IPS-15b (cell line): ENCODE results near the gene SBK3.

Source experiments
- H3K27me3 ChIP-seq: one replicate; pipeline ENCODE4 v1.6.1; 2013; ENCODE audit warnings: low read length; ENCODE audit not compliant: control insufficient read depth, insufficient read depth
- H3K36me3 ChIP-seq: one replicate; pipeline ENCODE4 v1.6.1; 2013; ENCODE audit warnings: low read length; ENCODE audit not compliant: control insufficient read depth, insufficient read depth
- H3K4me1 ChIP-seq: one replicate; pipeline ENCODE4 v1.6.1; 2013; ENCODE audit warnings: mild to moderate bottlenecking, low read length; ENCODE audit not compliant: control insufficient read depth, insufficient read depth
- H3K4me3 ChIP-seq: one replicate; pipeline ENCODE4 v1.5.1; 2013; ENCODE audit warnings: low read depth, low read length
- H3K9ac ChIP-seq: one replicate; pipeline ENCODE4 v1.6.1; 2013; ENCODE audit warnings: low read depth, mild to moderate bottlenecking, low read length
- H3K9me3 ChIP-seq: one replicate; pipeline ENCODE4 v1.6.1; 2013; ENCODE audit warnings: mild to moderate bottlenecking, low read length; ENCODE audit not compliant: control insufficient read depth, insufficient read depth

The SBK3 gene

DNA sequence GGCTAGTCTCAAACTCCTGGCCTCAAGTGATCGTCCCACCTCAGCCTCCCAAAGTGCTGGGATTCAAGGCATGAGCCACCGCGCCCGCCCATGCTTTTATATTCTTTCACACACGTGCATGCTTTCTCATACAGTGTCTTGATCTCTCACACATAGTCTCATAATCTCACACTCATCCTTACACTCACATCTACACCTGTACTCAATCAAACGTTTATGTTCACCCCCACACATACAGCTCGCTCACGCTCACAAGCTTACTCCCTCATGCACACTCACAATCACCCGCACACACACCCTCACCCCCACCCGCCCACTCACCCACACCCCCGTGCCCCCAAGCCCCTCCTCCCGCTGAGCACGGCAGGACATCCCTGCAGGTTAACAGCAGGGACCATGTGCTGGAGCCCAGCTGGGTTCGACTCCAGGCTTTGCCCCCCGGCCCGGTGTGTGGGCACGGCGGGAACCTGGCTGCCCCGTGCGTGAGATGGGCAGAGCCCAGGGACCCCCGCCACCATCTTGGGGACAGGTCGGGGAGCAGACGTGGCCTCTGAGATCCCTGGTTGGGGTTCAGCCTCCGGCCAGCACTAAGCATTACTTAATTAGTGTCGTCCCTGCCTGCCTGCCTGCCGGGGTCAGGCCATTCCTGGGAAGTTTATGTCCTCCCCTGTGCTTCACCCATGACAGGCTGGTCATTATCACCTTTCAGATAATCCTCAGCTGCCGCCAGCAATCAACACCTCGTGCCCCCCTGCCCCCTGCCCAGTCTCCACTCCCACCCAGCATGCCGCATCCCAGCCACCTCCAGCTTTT, 19.8 kb downstream of the SBK3 start:
- H3K9me3 ChIP-seq: no peaks in the 10 kb centered on the region
- no peaks in the 10 kb centered on the region for H3K4me1 ChIP-seq
- no peak overlapping the region for H3K4me3 ChIP-seq
- no peaks in the 10 kb centered on the region for H3K36me3 ChIP-seq
- H3K27me3 ChIP-seq: no peaks in the 10 kb centered on the region
- no peak overlapping the region for H3K9ac ChIP-seq

DNA sequence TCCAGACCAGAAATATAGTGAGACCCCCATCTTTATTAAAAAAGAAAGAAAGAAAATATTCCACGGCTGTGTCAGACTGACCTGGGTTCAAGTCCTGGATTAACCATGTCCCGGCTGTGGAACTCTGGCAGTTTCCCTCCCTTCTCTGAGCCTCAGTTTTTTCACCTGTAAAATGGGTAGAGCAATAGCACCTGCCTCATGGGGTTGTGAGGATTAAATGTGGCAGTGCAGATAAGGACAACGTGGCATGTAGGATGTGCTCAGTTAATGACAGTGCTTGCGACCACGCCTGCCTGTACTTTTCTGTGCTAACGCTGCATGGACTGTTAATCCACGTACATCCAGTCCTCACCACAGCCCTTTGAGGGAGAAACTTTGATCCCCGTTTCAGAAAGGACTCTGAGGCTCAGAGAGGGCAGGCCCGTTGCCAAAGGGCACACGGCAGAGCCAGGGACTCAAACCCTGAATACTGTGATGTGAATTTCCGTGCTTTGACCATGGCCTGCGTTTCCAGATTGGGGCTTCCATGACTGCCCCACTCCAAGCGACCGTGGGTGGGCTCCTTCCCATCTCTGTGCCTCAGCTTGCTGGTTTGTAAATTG, 24.6 kb downstream of the SBK3 start:
- H3K4me1 ChIP-seq: peaks cover 2% of the 10 kb centered on the region
- no peak overlapping the region for H3K9ac ChIP-seq
- H3K27me3 ChIP-seq: no peaks in the 10 kb centered on the region
- no peaks in the 10 kb centered on the region for H3K9me3 ChIP-seq
- no peaks in the 10 kb centered on the region for H3K36me3 ChIP-seq
- H3K4me3 ChIP-seq: no peak overlapping the region

DNA sequence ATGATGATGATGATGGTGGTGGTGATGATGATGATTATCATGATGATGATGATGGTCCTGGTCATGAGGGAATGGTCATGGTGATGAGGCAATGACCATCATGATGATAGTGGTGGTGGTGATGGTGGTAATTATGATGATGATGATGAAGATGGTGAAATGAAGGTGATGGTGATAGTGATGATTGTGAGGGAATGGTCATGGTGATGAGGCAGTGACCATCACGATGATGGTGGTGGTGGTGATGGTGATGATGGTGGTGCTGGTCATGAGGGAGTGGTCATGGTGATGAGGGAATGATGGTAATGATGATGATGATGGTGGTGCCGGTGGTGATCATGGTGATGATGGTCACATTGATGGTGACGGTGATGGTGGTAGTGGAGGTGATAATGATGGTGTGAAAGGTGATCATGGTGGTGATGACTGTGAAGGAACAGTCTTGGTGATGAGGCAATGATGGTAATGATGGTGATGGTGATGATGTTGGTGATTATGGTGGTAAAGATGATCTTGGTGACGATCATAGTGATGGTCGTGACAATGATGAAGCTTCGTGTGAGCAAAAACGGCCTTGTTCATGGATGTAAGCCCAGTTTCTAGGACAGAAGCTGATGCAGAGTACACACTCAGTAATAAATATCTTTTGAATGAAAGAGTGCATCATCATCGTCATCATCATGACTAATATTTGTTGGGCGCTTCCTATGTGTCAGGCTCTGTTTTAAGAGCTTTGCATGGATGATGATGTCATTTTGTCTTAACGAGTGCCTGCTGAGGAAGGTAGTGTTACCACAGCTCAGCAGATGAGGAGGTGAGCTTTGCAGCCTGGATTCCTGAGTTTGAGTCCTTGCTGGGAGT, 25.7 kb downstream of the SBK3 start:
- Histone ChIP-seq H3K4me1 (peaks cover 2% of the 10 kb centered on the region), H3K27me3 (no peaks in the 10 kb centered on the region), H3K9ac (no peak overlapping the region), H3K9me3 (no peaks in the 10 kb centered on the region), H3K4me3 (no peak overlapping the region), H3K36me3 (no peaks in the 10 kb centered on the region)

DNA sequence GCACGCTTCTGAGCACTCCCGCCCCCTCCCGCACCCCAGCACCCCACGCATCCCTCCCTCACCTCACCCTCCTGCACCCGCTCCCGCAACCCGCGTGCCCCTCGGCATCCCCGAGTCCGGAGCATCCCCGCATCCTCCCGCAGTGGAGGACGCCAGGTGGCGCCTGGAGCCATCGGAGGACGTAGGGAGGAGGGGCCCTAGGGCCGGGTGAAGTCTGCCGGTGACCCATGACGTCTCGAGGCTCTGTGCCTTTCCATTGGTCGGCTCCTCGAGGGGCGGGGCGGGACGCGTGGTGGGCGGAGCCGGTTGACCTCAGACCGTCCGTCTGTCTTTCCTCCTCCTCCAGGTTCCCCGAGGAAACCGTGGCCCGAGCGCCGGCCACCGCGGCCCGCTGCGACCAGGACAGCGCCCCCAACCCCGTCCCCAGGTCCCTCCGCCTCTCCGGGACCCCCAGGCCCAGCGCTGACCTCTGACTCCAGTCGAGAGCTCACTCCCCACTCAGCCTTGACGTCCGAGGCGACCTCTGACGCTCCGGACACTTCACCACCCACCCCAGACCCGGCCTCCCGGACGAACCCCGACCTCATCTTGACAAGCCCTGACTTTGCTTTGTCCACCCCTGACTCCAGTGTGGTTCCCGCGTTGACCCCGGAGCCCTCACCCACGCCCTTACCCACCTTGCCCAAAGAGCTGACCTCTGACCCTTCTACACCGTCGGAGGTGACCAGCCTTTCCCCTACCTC, 28.3 kb downstream of the SBK3 start:
- no peak overlapping the region for H3K9ac ChIP-seq
- H3K4me1 ChIP-seq: peaks cover 2% of the 10 kb centered on the region
- H3K36me3 ChIP-seq: no peaks in the 10 kb centered on the region
- H3K9me3 ChIP-seq: no peaks in the 10 kb centered on the region
- H3K4me3 ChIP-seq: peak overlapping the region; percentile 27
- H3K27me3 ChIP-seq: no peaks in the 10 kb centered on the region

DNA sequence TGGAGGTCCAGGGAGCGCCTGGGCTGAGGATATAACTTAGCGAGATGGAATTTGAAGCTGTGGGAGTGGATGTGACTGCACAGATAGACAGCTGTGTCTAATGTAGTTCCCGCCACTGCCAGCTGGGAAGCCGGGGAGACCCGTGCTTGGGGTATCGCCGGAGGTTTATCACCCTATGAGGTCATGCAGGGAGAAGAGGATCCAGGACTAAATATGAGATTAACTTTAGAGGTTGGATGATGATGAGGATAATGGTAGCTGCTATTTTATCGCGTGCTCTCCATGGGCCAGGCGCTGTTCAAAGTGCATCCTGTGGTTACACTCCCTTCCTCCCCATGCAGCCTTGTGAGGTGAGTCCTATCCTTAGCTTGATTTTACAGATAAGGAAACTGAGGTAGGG, 37.2 kb downstream of the SBK3 start:
- no peak overlapping the region for H3K9ac ChIP-seq
- no peaks in the 10 kb centered on the region for H3K4me1 ChIP-seq
- peaks cover 9% of the 10 kb centered on the region for H3K27me3 ChIP-seq

DNA sequence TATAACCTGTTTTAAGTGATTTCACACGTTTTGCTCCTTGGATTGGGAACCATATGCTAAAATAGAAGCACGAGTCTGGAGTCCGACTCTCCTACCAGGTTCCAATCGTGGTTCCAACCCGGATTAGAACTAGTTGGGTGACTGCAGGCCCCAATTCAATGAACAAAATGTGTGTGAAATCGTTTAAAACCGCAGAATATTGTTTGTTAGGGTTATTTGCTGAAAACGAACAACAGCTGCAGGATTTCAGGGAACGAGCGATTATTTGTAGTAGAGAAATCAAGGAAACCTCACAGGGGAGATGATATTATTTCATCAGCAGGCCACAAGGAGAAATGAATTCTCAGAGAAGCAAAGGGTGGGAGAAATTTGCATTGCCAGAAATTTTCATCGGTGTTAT, 40.4 kb downstream of the SBK3 start:
- Histone ChIP-seq H3K4me3 (no peak overlapping the region), H3K9ac (no peak overlapping the region), H3K4me1 (no peaks in the 10 kb centered on the region), H3K9me3 (peaks cover 4% of the 10 kb centered on the region), H3K36me3 (no peaks in the 10 kb centered on the region), H3K27me3 (peaks cover 19% of the 10 kb centered on the region)

More for the DNA sequence above, 37.2 kb downstream of the SBK3 start:
- no peaks in the 10 kb centered on the region for H3K36me3 ChIP-seq
- no peak overlapping the region for H3K4me3 ChIP-seq
- H3K9me3 ChIP-seq: peaks cover 2% of the 10 kb centered on the region

DNA sequence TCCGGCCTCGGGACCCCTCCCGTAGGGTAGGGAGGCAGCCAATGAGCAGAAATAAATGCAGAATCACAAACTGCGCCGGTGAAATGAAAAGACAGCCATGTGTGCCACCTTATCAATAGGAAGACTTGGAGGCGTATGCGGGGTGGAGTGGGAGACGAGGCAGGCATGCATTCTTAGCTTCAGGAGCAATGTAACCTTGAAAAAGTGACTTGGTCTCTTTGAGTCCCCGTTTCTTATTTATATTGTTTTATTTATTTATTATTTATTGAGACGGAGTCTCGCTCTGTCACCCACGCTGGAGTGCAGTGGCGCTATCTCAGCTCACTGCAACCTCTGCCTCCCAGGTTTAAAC, 41.1 kb downstream of the SBK3 start:
- H3K9ac ChIP-seq: no peak overlapping the region
- H3K4me1 ChIP-seq: no peaks in the 10 kb centered on the region
- H3K27me3 ChIP-seq: peaks cover 19% of the 10 kb centered on the region
- H3K9me3 ChIP-seq: peaks cover 4% of the 10 kb centered on the region
- H3K36me3 ChIP-seq: no peaks in the 10 kb centered on the region
- H3K4me3 ChIP-seq: no peak overlapping the region

DNA sequence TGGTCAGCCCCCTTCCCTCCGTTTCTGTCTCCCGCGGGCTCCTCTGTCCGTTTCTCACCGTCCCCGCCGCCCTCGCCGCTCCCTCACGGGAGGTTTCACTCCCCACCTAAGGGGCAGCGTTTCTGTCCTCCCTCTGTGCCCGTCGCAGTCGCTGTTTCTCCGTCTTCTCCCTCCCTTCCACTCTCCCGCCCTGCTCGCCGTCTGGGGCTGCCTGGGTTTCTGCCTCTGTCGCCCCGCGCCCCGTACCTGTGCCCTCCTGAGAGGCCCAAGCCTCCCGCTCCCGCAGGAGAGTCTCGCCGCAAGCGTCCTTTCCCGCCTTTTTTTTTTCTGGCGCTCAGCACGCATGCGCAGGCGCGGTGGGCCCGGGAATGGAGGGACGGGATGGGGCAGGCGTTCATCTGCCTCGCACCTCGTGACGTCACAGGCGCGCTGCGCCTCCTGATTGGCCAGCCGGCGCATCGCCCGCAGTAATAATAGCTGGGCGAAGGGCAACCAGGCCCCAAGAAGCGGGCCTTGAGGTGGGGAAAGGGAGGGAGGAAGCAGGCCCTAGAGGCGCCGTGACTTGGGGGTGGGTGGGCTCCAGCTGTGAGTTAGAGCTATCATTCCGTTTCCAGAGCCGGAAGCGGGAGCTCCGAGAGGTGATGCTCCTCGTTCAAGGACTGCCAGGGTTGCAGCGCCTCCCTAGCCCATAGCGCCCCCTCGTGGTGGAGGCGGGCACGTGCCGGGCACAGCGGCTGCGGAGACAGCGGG, 41.7 kb downstream of the SBK3 start:
- Histone ChIP-seq H3K4me1 (no peaks in the 10 kb centered on the region), H3K4me3 (peak overlapping the region; percentile 42), H3K36me3 (no peaks in the 10 kb centered on the region), H3K27me3 (peaks cover 19% of the 10 kb centered on the region), H3K9me3 (peaks cover 4% of the 10 kb centered on the region), H3K9ac (no peak overlapping the region)

DNA sequence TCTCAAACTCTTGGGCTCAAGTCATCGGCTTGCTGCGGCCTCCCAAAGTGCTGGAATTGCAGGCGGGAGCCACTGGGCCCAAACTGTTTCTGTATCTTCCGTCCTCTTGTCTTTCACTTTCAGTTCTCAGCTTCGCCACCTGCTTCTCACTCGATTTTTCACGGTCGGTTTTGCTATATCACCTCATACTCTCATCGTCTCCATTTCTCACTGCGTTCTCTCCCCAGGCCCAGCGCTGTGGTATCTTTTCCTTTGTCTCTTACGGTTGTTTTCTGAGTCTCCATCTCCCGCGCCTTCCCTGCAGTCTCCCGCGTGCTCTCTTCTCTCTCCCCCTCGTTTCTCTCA, 42.2 kb downstream of the SBK3 start:
- H3K4me1 ChIP-seq: no peaks in the 10 kb centered on the region
- H3K27me3 ChIP-seq: peaks cover 19% of the 10 kb centered on the region
- no peak overlapping the region for H3K4me3 ChIP-seq

DNA sequence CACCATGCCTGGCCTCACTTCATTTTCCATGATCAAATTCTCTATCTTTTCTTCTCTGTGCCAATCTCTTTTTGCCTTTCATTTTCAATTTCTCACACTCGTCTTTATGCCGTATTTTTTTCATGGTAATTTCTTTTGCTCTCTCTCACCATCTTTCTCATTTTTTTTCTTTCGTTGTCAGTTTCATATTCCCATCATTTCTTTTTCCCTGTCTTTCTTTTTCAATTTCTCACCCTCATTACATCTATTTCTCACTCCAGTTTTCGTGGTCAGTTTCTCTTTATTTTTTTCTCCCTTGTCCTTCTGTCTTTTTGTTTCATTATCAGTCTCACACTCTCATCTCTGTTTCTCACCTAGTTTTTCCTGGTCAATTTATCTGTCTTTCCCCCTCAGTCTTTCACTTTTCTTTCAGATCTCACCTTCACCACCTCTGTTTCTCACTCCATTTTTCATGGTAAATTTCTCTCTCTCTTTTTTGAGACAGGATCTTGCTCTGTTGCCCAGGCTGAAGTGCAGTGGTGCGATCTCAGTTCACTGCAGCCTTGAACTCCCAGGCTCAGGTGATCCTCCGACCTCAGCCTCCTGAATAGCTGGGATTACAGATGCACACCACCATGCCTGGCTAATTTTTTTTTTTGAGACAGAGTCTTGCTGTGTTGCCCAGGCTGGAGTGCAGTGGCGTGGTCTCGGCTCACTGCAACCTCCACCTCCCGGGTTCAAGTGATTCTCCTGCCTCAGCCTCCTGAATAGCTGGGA, 43.0 kb downstream of the SBK3 start:
- no peak overlapping the region for H3K9ac ChIP-seq
- H3K4me1 ChIP-seq: no peaks in the 10 kb centered on the region
- H3K4me3 ChIP-seq: no peak overlapping the region
- no peaks in the 10 kb centered on the region for H3K36me3 ChIP-seq
- peaks cover 19% of the 10 kb centered on the region for H3K27me3 ChIP-seq
- peaks cover 4% of the 10 kb centered on the region for H3K9me3 ChIP-seq

More for the DNA sequence above, 42.2 kb downstream of the SBK3 start:
- no peak overlapping the region for H3K9ac ChIP-seq
- no peaks in the 10 kb centered on the region for H3K36me3 ChIP-seq
- peaks cover 4% of the 10 kb centered on the region for H3K9me3 ChIP-seq
